Dermis blood vessel endothelial cell (primary cell): ENCODE data around the gene CFAP100. TPM values are rescaled to one million over a fixed set of nuclear protein-coding genes. Genes with fewer than 3 reads are reported as not detected.

Experiments
- DNase-seq: peaks from one replicate; pipeline ENCODE4 v3.0.0; 2010
- total RNA-seq: library from RNA; depleted of rRNA; stranded (reverse); fragments of >200 nt; gene quantifications from 2 replicates; pipeline ENCODE4 v1.2.3, GENCODE V29; 2014

CFAP100 gene
- total RNA-seq, 1 donor from 2014 or later = not detected

DNA sequence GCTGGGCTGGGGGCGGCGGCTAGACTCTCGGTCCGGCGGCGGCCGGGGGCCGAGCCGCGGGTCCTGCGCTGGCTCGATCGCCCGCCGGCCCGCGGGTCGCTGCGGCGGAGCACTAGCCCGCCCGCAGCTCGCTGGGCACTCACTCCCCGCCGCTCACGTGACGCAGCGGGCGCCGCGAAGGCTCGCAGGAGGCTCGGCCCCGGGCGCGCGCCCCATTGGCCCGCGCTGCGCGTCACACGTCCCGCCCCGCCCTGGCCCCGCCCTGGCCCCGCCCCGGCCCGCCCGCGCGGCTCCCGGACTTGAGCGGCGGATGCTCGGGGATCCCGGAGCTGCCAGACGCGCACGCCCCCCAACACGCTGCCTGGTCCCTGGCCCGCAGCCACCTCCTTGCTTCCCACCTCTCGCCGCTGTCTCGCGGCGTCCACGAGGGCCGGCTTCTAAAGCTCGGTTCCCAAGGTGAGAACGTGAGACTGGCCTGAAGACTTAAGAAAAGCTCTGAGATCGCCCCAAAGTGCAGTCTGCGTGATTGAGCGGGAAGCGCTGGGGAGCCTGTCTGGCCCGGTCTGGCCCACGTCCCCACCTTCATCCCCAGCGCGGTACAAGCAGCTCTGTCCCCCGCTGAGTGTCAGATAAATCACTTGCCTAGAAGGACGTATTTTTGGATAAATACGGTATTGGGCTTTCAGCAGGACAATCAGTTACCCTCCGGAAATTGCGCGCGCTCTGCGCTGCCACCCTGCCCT, 37.2 kb upstream of the CFAP100 start, which contains the start of gene KLF15:
Gene KLF15 (minus strand): TSS at position 114 of the 743 bp plus-strand sequence. CDS start 4,486 bp downstream, outside the sequence.
- DNase-seq = peak; percentile 90

DNA sequence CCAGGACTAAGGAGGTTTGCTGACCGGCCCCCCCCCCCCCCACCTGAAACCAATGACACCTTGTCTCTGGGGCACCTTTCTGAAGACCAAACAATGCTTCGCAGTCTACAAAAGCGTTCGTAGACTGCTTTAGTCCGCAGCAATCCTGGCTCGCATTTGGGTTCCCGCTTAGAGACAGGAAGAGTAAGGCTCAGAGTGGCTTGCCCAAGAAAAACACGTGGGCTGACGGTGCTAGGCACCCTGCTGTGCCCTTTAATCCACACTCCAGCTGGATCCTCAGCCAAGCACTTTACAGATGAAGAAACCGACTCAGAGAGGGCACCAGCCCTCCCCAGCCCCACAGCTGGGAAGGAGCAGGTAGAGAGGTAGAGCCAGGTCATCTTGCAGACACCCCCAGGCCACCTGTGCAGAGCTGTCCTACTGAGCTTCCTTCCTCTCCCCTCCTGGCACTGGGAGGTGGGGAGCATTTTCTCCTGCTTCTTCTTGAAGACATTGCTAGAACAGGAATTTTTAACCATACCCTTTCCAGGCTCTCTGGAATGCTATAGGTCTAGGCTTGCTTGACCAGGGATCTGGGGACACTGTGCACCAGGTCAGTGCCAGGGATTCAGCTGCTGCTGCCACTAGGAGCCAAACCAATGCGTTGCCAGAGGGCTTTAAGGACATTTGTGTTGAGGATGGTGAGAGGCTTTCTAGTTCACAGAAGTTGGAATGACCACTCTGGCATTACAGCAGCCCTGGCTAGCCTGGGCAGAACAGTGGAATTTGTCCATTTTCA, 36.5 kb upstream of the CFAP100 start:
- DNase-seq = no peak

DNA sequence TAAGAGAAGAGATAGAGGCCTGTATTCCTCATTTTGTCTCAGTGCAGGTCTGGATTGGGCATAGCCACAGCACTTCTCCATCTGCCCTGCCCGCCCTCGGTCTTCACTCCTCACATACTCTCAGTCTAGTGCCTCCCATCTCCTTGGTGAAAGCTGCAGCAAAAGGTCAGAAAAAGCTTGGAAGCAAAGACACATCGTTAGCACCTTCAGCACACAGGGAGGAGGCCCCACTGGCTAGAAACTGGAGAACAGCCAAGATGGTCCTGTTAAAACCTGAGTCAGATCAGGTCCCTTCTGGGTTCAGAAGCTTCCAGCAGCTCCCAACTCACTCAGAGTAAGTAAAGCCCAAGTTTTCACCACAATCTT, 35.9 kb upstream of the CFAP100 start:
- no peak for DNase-seq

- DNase-seq = no peak
Observed at GRCh38 chr3:126360046-126360713, 34.5 kb upstream of the CFAP100 start.

DNA sequence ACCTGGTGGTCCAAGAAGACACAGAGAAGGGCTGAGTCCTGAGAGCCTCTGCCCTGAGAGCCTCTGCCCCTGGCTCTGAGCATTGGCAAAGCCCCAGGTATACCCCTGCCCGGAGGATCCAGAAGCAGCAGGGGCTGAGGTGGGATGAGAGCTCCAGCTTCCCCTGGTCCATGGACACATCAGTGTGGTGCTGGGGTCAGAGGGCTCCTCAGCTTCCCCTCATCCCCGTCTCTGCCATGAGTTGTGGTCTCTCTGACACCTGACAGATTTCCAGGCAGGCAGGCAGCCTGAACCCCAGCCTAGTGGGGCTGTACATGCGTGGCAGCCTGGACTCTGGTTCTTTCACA, 34.0 kb upstream of the CFAP100 start:
- DNase-seq = no peak

- DNase-seq = no peak
Observed at GRCh38 chr3:126361211-126361610, 33.5 kb upstream of the CFAP100 start.

DNA sequence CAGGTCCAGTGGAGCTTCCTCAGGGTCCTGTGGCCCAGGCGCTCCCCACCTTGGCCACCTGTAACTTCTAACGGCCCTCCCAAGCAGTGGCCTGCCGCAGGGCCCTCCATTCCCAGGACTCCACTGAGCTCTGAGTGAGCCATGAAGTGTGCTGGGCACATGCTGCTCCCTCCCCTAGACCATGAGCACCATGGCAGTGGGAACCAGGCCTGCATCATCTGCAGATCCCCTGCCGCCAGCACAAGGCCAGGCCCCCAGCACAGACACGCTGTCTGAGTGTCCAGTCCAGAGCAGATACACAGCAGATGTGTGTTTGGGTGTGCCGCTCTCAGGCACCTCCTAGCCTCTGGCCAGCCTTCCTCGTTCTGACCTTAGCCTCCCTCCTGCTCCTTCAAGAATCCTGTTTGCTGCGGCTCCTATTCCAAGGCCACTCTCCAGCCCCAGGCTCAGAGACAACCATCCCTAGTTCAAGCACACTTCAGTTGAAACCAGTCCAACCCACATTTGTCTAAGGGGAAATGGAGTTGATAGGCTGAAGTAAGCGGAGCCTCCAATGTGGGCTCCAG, 30.5 kb upstream of the CFAP100 start:
- DNase-seq = no peak

- DNase-seq = no peak
Observed at GRCh38 chr3:126364731-126365301, 29.9 kb upstream of the CFAP100 start.

GRCh38 chr3:126365351-126366277, 29.1 kb upstream of the CFAP100 start:
- no peak for DNase-seq

- no peak for DNase-seq
Observed at GRCh38 chr3:126367316-126367805, 27.3 kb upstream of the CFAP100 start.

DNA sequence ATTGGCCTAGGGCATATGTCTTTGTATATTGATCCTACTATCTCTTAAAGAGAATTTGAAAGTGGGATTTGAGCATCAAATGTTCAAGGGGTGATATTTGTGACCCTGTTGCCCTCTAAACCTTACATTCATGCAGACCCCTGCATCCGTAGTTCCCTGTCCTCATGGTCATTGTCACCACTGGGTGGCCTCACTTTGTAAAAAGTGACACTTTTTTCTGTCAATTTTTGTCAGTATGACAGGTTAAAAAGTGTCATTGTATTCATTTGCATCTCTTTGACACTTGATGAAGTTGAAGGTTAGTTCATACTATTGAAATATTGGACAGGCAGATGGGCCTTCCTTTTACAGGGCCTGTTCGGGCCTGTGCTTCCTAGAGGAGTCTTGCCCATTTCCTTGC, 25.2 kb upstream of the CFAP100 start:
- no peak for DNase-seq

DNA sequence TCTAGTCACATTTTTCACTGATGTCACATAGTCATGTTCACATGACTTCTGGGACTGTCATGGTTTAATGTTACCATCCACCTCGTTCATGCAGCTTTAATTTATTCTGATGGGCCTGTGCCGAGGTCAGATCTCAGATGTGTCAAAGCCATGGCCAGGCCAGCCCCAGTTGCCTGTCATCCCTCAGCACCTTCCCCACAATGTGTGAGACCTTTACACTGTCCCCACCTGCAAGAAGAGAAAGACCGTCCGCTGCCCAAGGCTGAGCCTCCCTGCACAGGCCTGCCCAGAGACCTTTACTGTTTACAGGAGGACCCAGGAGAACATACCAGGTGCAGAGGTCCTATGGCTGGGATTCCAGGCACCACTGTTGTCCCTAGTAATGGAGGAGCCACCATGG, 24.7 kb upstream of the CFAP100 start:
- no peak for DNase-seq

DNA sequence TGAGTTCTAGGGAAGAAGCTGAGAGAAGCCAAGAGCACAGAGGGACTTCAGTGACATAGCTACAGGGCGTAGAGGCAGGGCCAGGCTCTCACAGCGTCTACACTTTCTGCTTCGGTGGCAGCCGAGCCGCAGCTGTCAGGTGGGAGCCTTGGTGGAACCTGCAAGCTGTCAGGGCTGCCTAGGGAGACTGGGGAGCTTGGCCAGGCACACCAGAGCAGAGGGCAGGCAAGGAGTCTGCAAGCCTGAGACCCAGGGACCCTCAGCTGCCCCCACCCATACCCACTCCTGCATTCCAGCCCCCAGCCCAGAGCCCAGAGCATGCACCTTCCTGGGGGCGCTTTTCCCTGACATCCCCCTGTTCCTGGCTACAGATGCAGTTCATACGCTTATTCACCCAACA, 24.1 kb upstream of the CFAP100 start:
- no peak for DNase-seq

DNA sequence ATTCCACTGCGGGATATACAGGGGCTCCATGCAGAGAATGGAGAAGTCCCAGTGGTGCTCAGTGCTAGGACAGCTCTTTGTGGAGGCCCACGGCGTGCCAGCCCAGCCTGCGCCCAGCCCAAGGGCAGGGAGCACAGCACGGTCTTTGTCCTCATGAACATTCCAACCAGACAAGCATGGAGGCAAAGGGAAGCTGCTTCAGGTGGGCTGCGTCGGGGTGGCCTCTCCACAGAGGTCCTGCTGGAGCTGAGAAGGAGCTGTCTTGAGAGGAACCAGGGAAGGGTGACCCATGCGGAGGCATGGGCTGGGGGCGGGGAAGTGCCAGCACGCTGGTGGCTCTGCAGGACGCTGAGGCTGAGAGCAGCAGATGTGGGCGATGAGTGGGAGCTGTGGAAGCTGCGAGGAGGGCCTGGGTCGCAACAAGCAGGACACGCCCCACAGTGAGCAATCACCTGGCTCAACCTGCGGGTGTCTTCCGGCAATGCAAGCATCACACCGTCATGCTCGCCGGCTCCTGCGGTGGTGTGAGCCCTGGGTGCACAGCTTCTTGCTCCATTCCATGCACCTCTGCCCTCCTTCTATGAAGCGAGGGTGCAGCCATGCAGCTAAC, 23.5 kb upstream of the CFAP100 start:
- no peak for DNase-seq

- DNase-seq = no peak
Observed at GRCh38 chr3:126372413-126373145, 22.1 kb upstream of the CFAP100 start.

GRCh38 chr3:126373146-126373613, 21.5 kb upstream of the CFAP100 start:
- DNase-seq = no peak

DNA sequence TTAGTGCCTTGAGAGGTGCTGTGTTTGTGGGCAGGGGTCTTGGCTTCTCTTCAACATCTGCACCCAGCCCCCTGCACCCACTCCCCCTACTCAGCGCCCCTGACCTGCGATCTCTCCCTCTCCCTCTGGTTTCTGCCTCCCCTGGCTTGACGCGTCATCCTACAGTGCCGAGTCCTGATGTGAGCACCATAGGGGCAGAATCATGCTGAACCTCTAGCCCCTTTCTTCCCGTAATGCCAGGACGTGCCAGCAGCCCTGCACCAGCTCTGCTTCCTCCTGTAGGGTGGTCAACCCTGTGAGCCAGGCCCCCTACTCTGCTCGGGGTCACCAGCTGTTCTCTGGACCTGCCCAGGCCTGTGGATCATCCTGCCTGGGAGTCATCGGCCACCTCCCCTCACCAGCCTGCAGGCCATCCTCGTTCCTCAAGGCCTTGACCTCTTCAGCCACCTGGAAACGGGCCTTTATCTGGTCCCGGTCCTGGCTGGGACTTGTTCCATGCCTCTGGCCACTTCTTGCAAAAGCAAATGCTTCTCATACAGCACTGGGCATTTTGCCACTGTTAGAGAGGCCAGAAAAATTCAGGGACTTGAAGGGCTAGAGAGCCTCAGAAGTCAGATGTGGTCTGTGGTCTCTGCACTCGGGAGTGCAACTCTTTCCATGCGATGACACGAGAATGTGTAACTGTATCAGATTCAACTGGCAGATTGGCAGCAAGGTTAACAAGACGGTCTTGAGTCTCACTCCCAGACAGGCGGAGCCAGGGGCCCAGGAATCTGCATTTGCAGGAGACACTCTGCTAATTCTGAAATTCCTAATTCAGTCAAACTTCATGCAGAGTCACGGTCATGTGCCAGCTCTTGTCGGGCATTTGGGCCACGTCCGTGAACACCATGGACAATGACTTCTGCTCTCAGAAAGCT, 20.8 kb upstream of the CFAP100 start:
- DNase-seq = no peak

- DNase-seq = no peak
Observed at GRCh38 chr3:126375835-126376331, 18.8 kb upstream of the CFAP100 start.

DNA sequence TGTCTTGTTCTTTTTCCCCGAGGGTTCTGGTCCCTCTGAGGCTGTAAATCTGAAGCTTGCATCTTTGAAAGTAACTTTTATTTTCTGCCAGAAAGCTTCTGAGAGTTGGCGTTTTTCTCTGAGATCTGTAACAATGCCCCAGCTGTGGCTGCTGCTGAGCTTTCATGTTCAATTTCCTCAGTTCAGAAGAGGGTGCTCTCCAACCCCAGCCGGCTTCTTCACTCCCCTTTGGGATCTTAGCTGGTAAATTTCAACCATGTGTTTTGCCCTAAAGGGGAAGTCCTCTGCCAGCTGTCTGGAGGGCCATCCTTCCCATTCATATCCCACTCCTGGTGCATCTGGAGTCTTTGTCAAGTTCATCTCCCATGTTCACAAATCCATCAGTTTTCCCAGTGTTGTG, 18.3 kb upstream of the CFAP100 start:
- DNase-seq = no peak
